HepG2 (cell line): ENCODE data around the gene GIPC2. TPM values are rescaled to one million over a fixed set of nuclear protein-coding genes. Genes with fewer than 3 reads are reported as not detected.
A peak's percentile ranks its signal among the peaks of the same experiment; 100 is the strongest.

ENCODE experiments used
- CCDC6 ChIP-seq: sonication (generic); formaldehyde crosslinking; IDR thresholded peaks from 2 replicates; pipeline ENCODE4 v1.8.1; 2022; ENCODE audit warnings: mild to moderate bottlenecking, missing genetic modification reagents, moderate library complexity
- DPF2 ChIP-seq: sonication (generic); formaldehyde crosslinking; IDR thresholded peaks from 2 replicates; pipeline ENCODE4 v1.4.0; 2020; ENCODE audit warnings: mild to moderate bottlenecking, low read depth, missing genetic modification reagents, borderline replicate concordance
- DZIP1 ChIP-seq: sonication (generic); formaldehyde crosslinking; IDR thresholded peaks from 2 replicates; pipeline ENCODE4 v1.5.0; 2020; ENCODE audit warnings: mild to moderate bottlenecking, missing genetic modification reagents
- ELK4 ChIP-seq: sonication (generic); formaldehyde crosslinking; IDR thresholded peaks from 2 replicates; pipeline ENCODE4 v1.9.0; 2021; ENCODE audit warnings: missing genetic modification reagents, borderline replicate concordance
- GATAD1 ChIP-seq: IDR thresholded peaks from 2 replicates; pipeline ENCODE4 v1.6.1; 2016; ENCODE audit warnings: missing genetic modification reagents, missing compliant biosample characterization
- HNRNPH1 ChIP-seq: fragments of 200-400 bp; formaldehyde crosslinking; optimal IDR thresholded peaks from 2 replicates; pipeline ENCODE3; 2017; ENCODE audit warnings: mild to moderate bottlenecking, low read depth, low read length
- HNRNPL ChIP-seq: fragments of 200-400 bp; formaldehyde crosslinking; IDR thresholded peaks from 2 replicates; pipeline ENCODE4 v1.6.1; 2017; ENCODE audit warnings: mild to moderate bottlenecking, low read depth, low read length
- HOXA7 ChIP-seq: sonication (generic); formaldehyde crosslinking; IDR thresholded peaks from 2 replicates; pipeline ENCODE4 v1.8.1; 2022; ENCODE audit warnings: mild to moderate bottlenecking, missing genetic modification reagents, moderate library complexity
- KMT2A ChIP-seq: sonication (generic); formaldehyde crosslinking; IDR thresholded peaks from 2 replicates; pipeline ENCODE4 v1.4.0; 2020; ENCODE audit warnings: missing genetic modification reagents
- PTBP1 ChIP-seq: fragments of 200-400 bp; formaldehyde crosslinking; IDR thresholded peaks from 2 replicates; pipeline ENCODE4 v1.6.1; 2018; ENCODE audit warnings: low read length, low read depth; ENCODE audit not compliant: poor library complexity, severe bottlenecking
- SRSF1 ChIP-seq: fragments of 200-400 bp; formaldehyde crosslinking; optimal IDR thresholded peaks from 2 replicates; pipeline ENCODE3; 2017; ENCODE audit warnings: mild to moderate bottlenecking, low read depth, low read length, moderate library complexity
- YEATS2 ChIP-seq: sonication (generic); formaldehyde crosslinking; IDR thresholded peaks from 2 replicates; pipeline ENCODE4 v1.4.0; 2020; ENCODE audit warnings: missing genetic modification reagents, borderline replicate concordance
- ZKSCAN1 ChIP-seq: fragments of 150-350 bp; IDR thresholded peaks from 2 replicates; pipeline ENCODE4 v1.6.1; 2014; ENCODE audit warnings: low read length
- ZNF282 ChIP-seq: fragments of 450-650 bp; IDR thresholded peaks from 2 replicates; pipeline ENCODE4 v1.6.1; 2018; ENCODE audit not compliant: partially characterized antibody
- ZNF432 ChIP-seq: sonication (generic); formaldehyde crosslinking; IDR thresholded peaks from 2 replicates; pipeline ENCODE4 v1.5.0; 2020; ENCODE audit warnings: missing genetic modification reagents, mild to moderate bottlenecking, borderline replicate concordance
- ZNF777 ChIP-seq: sonication (generic); formaldehyde crosslinking; IDR thresholded peaks from 2 replicates; pipeline ENCODE4 v1.4.0; 2020; ENCODE audit warnings: missing genetic modification reagents
- ZNF839 ChIP-seq: sonication (generic); formaldehyde crosslinking; IDR thresholded peaks from 2 replicates; pipeline ENCODE4 v1.4.0; 2020; ENCODE audit warnings: missing genetic modification reagents, mild to moderate bottlenecking, borderline replicate concordance
- ZSCAN22 ChIP-seq: sonication (generic); formaldehyde crosslinking; IDR thresholded peaks from 2 replicates; pipeline ENCODE4 v1.4.0; 2020; ENCODE audit warnings: mild to moderate bottlenecking, missing genetic modification reagents
- polyA plus RNA-seq, 8 experiments: library from polyadenylated mRNA; depleted of rRNA in 3 of 8; stranded (reverse) in 7 of 8; unstranded in 1 of 8; fragments of >200 nt; fragmentation: Illumina TruSeq in 4 of 8; extraction: Trizol in 4 of 8; gene quantifications; 2 replicates each; pipeline versions ENCODE4 v1.2.1 to v1.2.3, GENCODE V29; 2011 to 2016; ENCODE audit warnings: low read depth in 4 of 8, missing spikeins in 1 of 8, mixed read lengths in 1 of 8; ENCODE audit not compliant: insufficient read depth in 1 of 8
- total RNA-seq, 5 experiments: library from RNA; depleted of rRNA; stranded (reverse); fragments of >200 nt; fragmentation: Illumina TruSeq; extraction: Trizol; gene quantifications; 2 replicates each; pipeline ENCODE4 v1.2.3, GENCODE V29; 2016; ENCODE audit warnings: low read depth in 1 of 5
- TF ChIP-seq, protein P1 (sequence below): sonication (generic); formaldehyde crosslinking; IDR thresholded peaks from 2 replicates; pipeline ENCODE4 v1.8.1; 2023; ENCODE audit warnings: mild to moderate bottlenecking, missing genetic modification reagents
- TF ChIP-seq, protein P2 (sequence below): sonication (generic); formaldehyde crosslinking; IDR thresholded peaks from 2 replicates; pipeline ENCODE4 v1.4.0; 2020; ENCODE audit warnings: mild to moderate bottlenecking, missing genetic modification reagents
- TF ChIP-seq, protein P3 (sequence below): sonication (generic); formaldehyde crosslinking; IDR thresholded peaks from 2 replicates; pipeline ENCODE4 v1.4.0; 2020; ENCODE audit warnings: missing genetic modification reagents; ENCODE audit errors: not compliant biosample characterization
- TF ChIP-seq, protein P4 (sequence below): IDR thresholded peaks from 2 replicates; pipeline ENCODE4 v1.6.1; 2016; ENCODE audit warnings: low read depth, borderline replicate concordance

Gene GIPC2
- total and polyA plus RNA-seq, 2 of the 13 experiments (the other 11 are each of a cell fraction or from before 2014, with no cell fraction given): 6.1 to 21.6 TPM

DNA sequence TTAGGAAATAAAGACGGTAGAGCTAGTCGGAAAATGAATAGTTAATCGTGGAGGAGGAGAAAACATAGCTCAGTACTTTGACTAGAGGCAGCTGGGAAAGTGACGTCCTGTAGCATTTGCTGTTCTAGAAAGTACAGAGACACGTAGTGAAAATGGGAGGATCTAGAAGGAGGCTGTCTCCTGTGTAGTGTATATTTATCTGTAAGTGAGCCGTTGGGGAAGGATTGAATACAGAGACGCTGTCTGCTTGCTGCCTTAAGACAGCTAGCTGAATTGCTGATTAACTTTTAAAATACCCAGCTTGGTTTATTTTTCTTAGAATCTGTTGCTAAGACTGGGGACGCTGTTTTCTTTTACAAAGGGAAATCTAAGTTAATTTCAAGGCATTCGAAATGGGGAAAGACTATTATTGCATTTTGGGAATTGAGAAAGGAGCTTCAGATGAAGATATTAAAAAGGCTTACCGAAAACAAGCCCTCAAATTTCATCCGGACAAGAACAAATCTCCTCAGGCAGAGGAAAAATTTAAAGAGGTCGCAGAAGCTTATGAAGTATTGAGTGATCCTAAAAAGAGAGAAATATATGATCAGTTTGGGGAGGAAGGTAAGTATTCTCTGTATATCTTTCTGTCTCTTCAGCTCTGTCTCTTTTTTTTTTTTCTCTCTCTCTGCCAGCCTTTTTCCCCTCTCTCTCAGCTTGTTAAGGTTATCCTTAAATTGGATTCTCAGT lies 40.9 kb upstream of the GIPC2 start, which contains the start of gene DNAJB4 (continued):
- TF ChIP-seq, protein P1, sequence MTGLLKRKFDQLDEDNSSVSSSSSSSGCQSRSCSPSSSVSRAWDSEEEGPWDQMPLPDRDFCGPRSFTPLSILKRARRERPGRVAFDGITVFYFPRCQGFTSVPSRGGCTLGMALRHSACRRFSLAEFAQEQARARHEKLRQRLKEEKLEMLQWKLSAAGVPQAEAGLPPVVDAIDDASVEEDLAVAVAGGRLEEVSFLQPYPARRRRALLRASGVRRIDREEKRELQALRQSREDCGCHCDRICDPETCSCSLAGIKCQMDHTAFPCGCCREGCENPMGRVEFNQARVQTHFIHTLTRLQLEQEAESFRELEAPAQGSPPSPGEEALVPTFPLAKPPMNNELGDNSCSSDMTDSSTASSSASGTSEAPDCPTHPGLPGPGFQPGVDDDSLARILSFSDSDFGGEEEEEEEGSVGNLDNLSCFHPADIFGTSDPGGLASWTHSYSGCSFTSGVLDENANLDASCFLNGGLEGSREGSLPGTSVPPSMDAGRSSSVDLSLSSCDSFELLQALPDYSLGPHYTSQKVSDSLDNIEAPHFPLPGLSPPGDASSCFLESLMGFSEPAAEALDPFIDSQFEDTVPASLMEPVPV (CRISPR knock-in tag): no peak
- TF ChIP-seq SRSF1 (no peak), HOXA7 (CRISPR knock-in tag) (no peak), ELK4 (CRISPR knock-in tag) (no peak), KMT2A (0 out of 2 replicates have a peak, but pooled peaks have one; percentile 29), YEATS2 (peak; percentile 42; the same call in 1 of the 2 replicates), HNRNPH1 (no peak), ZNF432 (CRISPR knock-in tag) (no peak), DZIP1 (CRISPR knock-in tag) (no peak), ZKSCAN1 (no peak), DPF2 (CRISPR knock-in tag) (no peak), PTBP1 (no peak), GATAD1 (CRISPR knock-in tag) (no peak), CCDC6 (CRISPR knock-in tag) (no peak), ZNF282 (no peak), ZSCAN22 (no peak), HNRNPL (no peak), ZNF839 (no peak), ZNF777 (CRISPR knock-in tag) (no peak)
- TF ChIP-seq, protein P2, sequence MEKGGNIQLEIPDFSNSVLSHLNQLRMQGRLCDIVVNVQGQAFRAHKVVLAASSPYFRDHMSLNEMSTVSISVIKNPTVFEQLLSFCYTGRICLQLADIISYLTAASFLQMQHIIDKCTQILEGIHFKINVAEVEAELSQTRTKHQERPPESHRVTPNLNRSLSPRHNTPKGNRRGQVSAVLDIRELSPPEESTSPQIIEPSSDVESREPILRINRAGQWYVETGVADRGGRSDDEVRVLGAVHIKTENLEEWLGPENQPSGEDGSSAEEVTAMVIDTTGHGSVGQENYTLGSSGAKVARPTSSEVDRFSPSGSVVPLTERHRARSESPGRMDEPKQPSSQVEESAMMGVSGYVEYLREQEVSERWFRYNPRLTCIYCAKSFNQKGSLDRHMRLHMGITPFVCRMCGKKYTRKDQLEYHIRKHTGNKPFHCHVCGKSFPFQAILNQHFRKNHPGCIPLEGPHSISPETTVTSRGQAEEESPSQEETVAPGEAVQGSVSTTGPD (CRISPR knock-in tag): no peak
- TF ChIP-seq, protein P3, sequence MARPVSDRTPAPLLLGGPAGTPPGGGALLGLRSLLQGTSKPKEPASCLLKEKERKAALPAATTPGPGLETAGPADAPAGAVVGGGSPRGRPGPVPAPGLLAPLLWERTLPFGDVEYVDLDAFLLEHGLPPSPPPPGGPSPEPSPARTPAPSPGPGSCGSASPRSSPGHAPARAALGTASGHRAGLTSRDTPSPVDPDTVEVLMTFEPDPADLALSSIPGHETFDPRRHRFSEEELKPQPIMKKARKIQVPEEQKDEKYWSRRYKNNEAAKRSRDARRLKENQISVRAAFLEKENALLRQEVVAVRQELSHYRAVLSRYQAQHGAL (CRISPR knock-in tag): no peak
- TF ChIP-seq, protein P4, sequence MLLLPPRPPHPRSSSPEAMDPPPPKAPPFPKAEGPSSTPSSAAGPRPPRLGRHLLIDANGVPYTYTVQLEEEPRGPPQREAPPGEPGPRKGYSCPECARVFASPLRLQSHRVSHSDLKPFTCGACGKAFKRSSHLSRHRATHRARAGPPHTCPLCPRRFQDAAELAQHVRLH (CRISPR knock-in tag): no peak
